Activated B cell treated with CpG ODN at 0.5 μM for 24 hours (primary cell): ENCODE data around the gene GTPBP10. TPM values are rescaled to one million over a fixed set of nuclear protein-coding genes. Genes with fewer than 3 reads are reported as not detected.
"Not testable (repeated sequence)": the region's sequence is repeated elsewhere in the genome, so short reads cannot be mapped to it uniquely, and the experiment has no call there.

Experiments
- ATAC-seq: fragments of 200-7000 bp; cut with Tn5 transposase; one replicate; pipeline ENCODE4 v1.10.0; 2021; ENCODE audit warnings: low read depth, mild to moderate bottlenecking, moderate library complexity
- CTCF ChIA-PET: fragments of 350-600 bp; sonication (Branson Sonifier 250); formaldehyde crosslinking; loops from one replicate; lab custom pipeline; 2021; ENCODE audit warnings: antibody characterized with exemption; lab: Charles Lee
- POLR2A ChIA-PET: fragments of 350-600 bp; sonication (Branson Sonifier 250); formaldehyde crosslinking; loops from one replicate; lab custom pipeline; 2021; ENCODE audit warnings: antibody characterized with exemption; lab: Charles Lee
- DNase-seq: peaks from one replicate; pipeline ENCODE4 v3.0.0; 2022
- H3K27ac Mint-ChIP-seq: one replicate; pipeline ENCODE4 v1.8.0; 2020; ENCODE audit warnings: mixed read lengths
- H3K27me3 Mint-ChIP-seq: one replicate; pipeline ENCODE4 v1.8.0; 2021; ENCODE audit warnings: mixed read lengths
- H3K36me3 Mint-ChIP-seq: one replicate; pipeline ENCODE4 v1.8.0; 2021; ENCODE audit warnings: low read depth, mixed read lengths
- H3K4me1 Mint-ChIP-seq: one replicate; pipeline ENCODE4 v1.8.0; 2021; ENCODE audit warnings: mixed read lengths
- H3K4me3 Mint-ChIP-seq: one replicate; pipeline ENCODE4 v1.8.0; 2020; ENCODE audit warnings: mild to moderate bottlenecking, mixed read lengths
- H3K9me3 Mint-ChIP-seq: one replicate; pipeline ENCODE4 v1.8.0; 2020; ENCODE audit warnings: mixed read lengths
- intact Hi-C: fragments of 100-400 bp; cut with micrococcal nuclease; formaldehyde crosslinking; loops from one replicate; pipeline ENCODE4 v1.15.1; 2024
- total RNA-seq: library from RNA; stranded (reverse); gene quantifications from 2 replicates; pipeline ENCODE4 v1.2.3, GENCODE V29; 2022
- TF ChIP-seq, protein P1 (sequence below): fragments of 200-600 bp; IDR thresholded peaks from one replicate; pipeline ENCODE4 v1.8.0; 2022; ENCODE audit warnings: antibody characterized with exemption, mild to moderate bottlenecking

The GTPBP10 gene
- total RNA-seq, 1 donor from 2014 or later, result 28.8 TPM

DNA sequence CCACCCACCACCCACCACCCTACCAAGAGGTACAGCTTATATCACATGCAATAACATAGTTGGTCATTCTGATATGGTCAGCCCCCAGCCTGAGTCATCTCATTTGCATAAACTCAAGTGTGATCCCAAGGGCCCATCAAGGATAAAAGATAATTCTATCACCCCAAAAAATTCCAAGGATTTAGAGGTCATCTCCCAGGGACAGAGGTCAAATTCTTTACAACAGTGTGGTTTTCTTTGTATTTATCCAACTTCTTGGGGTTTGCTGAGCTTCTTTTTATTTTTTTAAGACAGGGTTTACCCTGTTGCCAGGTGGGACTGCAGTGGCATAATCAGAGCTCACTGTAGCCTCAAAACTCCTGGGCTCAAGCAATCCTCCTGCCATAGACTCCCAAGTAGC is 9.4 kb upstream of the GTPBP10 start:
- peaks cover 6% of the 10 kb centered on the region for H3K27me3 Mint-ChIP-seq
- ATAC-seq, result no peak
- no peaks in the 10 kb centered on the region for H3K36me3 Mint-ChIP-seq
- H3K4me3 Mint-ChIP-seq, result no peak overlapping the region
- no peaks in the 10 kb centered on the region for H3K4me1 Mint-ChIP-seq
- TF ChIP-seq, protein P1, sequence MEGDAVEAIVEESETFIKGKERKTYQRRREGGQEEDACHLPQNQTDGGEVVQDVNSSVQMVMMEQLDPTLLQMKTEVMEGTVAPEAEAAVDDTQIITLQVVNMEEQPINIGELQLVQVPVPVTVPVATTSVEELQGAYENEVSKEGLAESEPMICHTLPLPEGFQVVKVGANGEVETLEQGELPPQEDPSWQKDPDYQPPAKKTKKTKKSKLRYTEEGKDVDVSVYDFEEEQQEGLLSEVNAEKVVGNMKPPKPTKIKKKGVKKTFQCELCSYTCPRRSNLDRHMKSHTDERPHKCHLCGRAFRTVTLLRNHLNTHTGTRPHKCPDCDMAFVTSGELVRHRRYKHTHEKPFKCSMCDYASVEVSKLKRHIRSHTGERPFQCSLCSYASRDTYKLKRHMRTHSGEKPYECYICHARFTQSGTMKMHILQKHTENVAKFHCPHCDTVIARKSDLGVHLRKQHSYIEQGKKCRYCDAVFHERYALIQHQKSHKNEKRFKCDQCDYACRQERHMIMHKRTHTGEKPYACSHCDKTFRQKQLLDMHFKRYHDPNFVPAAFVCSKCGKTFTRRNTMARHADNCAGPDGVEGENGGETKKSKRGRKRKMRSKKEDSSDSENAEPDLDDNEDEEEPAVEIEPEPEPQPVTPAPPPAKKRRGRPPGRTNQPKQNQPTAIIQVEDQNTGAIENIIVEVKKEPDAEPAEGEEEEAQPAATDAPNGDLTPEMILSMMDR, result no peak
- DNase-seq, result no peak
- no peak overlapping the region for H3K27ac Mint-ChIP-seq
- H3K9me3 Mint-ChIP-seq, result no peaks in the 10 kb centered on the region
- intact Hi-C loops, result no loop called here
- CTCF ChIA-PET, result no interaction called here
- POLR2A ChIA-PET, result no interaction called here

DNA sequence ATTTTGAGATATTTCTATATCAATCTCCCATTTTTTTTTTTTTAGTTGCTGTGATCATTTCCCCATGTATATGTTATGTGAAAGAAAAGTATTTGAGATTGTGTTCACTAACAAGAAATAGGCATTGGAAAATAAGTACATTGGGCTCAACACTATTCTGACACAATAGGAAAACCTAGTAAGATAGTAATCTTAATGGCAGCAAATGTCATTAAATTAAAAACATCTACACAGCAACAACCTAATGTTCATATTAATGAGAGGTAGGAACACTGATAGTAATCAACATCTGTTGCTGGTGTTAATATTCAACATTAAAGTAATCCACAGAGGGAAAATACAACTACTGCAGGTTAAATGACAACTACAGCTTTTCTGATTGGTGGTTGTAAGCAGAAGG is 1.5 kb upstream of the GTPBP10 start:
- Mint-ChIP-seq H3K27ac (peak overlapping the region; percentile 98), H3K27me3 (no peaks in the 10 kb centered on the region), H3K4me1 (peaks cover 35% of the 10 kb centered on the region), H3K36me3 (peaks cover 21% of the 10 kb centered on the region), H3K9me3 (no peaks in the 10 kb centered on the region), H3K4me3 (peak overlapping the region; percentile 96)
- CTCF ChIA-PET, result no interaction called here
- POLR2A ChIA-PET, result interaction anchor here (2.3 kb wide), 1 partner anchor 58 kb away, joined by 21 read pairs; the partner anchor contains the start of gene CLDN12
- DNase-seq, result no peak
- intact Hi-C loops, result loop anchor here (5.0 to 10.0 kb wide), 3 partner anchors 257 to 1600 kb away; partner anchors contain the start of genes AKAP9 and MTERF1
- no peak for ATAC-seq
- TF ChIP-seq, protein P1, result no peak

DNA sequence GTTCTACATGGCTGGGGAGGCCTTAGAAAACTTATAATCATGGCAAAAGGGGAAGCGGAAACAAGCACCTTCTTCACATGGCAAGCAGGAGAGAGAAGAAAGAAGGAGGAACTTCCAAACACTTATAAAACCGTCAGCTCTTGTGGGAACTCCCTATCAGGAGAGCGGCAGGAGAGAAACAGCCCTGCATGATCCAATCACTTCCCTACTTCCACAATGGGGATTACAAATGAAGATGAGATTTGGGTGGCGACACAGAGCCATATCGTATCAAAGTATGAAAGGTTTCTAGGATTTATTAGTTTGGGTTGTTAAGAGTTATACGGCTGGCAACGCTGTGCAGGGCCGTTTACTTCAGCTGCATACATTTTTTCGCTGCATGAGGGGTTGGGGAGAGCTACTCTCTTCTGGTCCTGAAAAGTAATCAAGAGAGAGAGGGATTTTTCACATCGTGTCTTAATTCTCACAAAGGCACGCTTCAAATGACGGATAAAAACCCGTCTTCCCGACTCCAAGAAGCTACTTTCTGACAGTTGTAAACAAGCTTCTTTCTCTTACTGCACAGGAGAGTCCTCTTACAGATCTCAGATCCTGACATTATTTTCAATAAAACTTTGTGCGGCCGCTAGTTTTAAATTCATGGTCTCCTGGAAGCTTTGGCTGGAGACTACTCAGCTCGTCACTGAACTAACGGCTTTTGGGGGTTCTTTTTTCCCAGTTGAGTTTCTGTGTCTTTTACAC is 751 bp upstream of the GTPBP10 start:
- peak; percentile 7 for ATAC-seq
- intact Hi-C loops, result loop anchor here (1.0 to 10.0 kb wide), 7 partner anchors 58 to 1787 kb away; partner anchors contain the start of genes AKAP9, CFAP69, CLDN12 and MTERF1
- Mint-ChIP-seq H3K27ac (peak overlapping the region; percentile 98), H3K36me3 (peaks cover 28% of the 10 kb centered on the region), H3K27me3 (no peaks in the 10 kb centered on the region), H3K4me3 (peak overlapping the region; percentile 96), H3K9me3 (no peaks in the 10 kb centered on the region), H3K4me1 (peaks cover 35% of the 10 kb centered on the region)
- CTCF ChIA-PET, result interaction anchor here (0.7 to 0.8 kb wide), 2 partner anchors 58 to 66 kb away, joined by 3 to 4 read pairs; partner anchors contain the start of gene CLDN12
- DNase-seq, result no peak
- TF ChIP-seq, protein P1, result no peak
- POLR2A ChIA-PET, result interaction anchor here (0.7 to 2.3 kb wide), 3 partner anchors 55 to 1595 kb away, joined by 3 to 21 read pairs (median 3); partner anchors contain the start of genes AKAP9 and CLDN12

DNA sequence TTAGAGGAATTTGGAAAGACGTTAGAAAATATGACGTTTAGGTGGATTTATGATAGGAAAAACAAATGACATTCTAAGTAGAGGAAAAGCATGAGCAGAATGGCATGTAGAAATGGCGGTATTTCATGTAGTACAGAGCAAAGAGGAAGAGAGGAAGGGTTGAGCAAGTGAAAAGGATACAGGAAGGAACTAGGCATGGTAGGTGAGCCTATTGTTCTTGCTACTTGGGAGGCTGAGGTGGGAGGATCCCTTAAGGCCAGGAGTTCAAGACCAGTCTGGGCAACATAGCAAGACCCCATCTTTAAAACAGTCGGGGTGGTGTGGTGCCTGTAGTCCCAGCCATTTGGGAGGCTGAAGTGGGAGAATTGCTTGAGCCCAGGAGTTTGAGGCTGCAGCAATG is 1.2 kb downstream of the GTPBP10 start:
- ChIA-PET POLR2A (no interaction called here), CTCF (no interaction called here)
- ATAC-seq, result no peak
- peaks cover 36% of the 10 kb centered on the region for H3K36me3 Mint-ChIP-seq
- no peak overlapping the region for H3K27ac Mint-ChIP-seq
- H3K4me1 Mint-ChIP-seq, result peaks cover 44% of the 10 kb centered on the region
- no peak for DNase-seq
- H3K27me3 Mint-ChIP-seq, result no peaks in the 10 kb centered on the region
- peak overlapping the region; percentile 96 for H3K4me3 Mint-ChIP-seq
- intact Hi-C loops, result loop anchor here (2.0 to 10.0 kb wide), 4 partner anchors 255 to 1785 kb away; partner anchors contain the start of genes AKAP9 and MTERF1
- TF ChIP-seq, protein P1, result no peak
- no peaks in the 10 kb centered on the region for H3K9me3 Mint-ChIP-seq

DNA sequence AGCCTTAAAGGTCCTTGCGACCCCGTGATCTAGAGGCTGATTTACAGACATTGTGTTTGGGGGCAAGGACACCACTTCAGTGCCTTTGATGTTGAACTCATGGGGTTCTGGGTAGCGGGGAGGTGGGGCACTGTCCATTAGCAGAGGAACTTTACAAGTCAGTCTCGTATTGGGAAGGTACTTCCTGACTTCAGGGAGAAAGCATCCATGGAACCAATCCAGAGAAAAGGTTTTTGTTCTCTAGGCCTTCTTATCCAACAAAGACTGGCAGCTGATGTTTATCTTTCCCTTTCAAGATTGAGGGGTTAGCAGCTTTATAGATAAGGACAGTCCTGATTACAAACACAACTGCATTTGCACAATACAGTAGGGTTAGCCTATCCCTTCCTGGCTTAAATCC is 2.8 kb downstream of the GTPBP10 start:
- Mint-ChIP-seq H3K36me3 (peaks cover 46% of the 10 kb centered on the region), H3K27ac (no peak overlapping the region), H3K4me3 (no peak overlapping the region), H3K9me3 (no peaks in the 10 kb centered on the region), H3K4me1 (peaks cover 47% of the 10 kb centered on the region), H3K27me3 (no peaks in the 10 kb centered on the region)
- intact Hi-C loops, result loop anchor here (5.0 to 10.0 kb wide), 3 partner anchors 253 to 1595 kb away; partner anchors contain the start of genes AKAP9 and MTERF1
- no peak for DNase-seq
- POLR2A ChIA-PET, result no interaction called here
- CTCF ChIA-PET, result no interaction called here
- TF ChIP-seq, protein P1, result no peak
- no peak for ATAC-seq

DNA sequence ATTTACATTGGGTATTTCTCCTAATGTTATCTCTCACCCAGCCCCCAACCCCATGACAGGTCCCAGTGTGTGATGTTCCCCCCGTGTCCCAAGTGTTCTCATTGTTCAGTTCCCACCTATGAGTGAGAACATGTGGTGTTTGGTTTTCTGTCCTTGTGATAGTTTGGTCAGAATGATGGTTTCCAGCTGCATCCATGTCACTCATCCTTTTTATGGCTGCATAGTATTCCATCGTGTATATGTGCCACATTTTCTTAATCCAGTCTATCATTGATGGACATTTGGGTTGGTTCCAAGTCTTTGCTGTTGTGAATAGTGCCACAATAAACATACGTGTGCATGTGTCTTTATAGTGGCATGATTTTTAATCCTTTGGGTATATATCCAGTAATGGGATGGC is 3.5 kb downstream of the GTPBP10 start:
- H3K9me3 Mint-ChIP-seq, DNase-seq, intact Hi-C loops, H3K4me3 Mint-ChIP-seq, CTCF ChIA-PET, POLR2A ChIA-PET, H3K27me3 Mint-ChIP-seq, H3K27ac Mint-ChIP-seq, ATAC-seq: not testable (repeated sequence)
- peaks cover 46% of the 10 kb centered on the region for H3K4me1 Mint-ChIP-seq
- peaks cover 49% of the 10 kb centered on the region for H3K36me3 Mint-ChIP-seq
